Panc1 (cell line): ENCODE data around the gene CLMN. TPM values are rescaled to one million over a fixed set of nuclear protein-coding genes. Genes with fewer than 3 reads are reported as not detected.

Experiments
- ATAC-seq: fragments of 200-7000 bp; cut with Tn5 transposase; 2 replicates; pipeline ENCODE4 v1.9.1; 2020; ENCODE audit warnings: mild to moderate bottlenecking, moderate library complexity
- BruUV-seq: library from RNA; stranded (reverse); fragments of 400-500 nt; replicated peaks from 2 replicates; lab custom pipeline; 2021; lab: Mats Ljungman, UMichigan
- CTCF ChIA-PET: fragments of 300-600 bp; sonication (Branson Sonifier 250); formaldehyde crosslinking; loops from one replicate; lab custom pipeline; 2022; ENCODE audit warnings: antibody characterized with exemption; lab: Charles Lee
- POLR2A ChIA-PET: fragments of 300-600 bp; sonication (Branson Sonifier 250); formaldehyde crosslinking; loops from one replicate; lab custom pipeline; 2022; ENCODE audit warnings: antibody characterized with exemption; lab: Charles Lee
- DNase-seq: peaks from one replicate; pipeline ENCODE4 v3.0.0-alpha.2; 2010; ENCODE audit warnings: low read depth, low spot score
- H3K27ac ChIP-seq: 2 replicates; pipeline ENCODE4 v1.5.1; 2011; ENCODE audit warnings: mild to moderate bottlenecking, low read length, inconsistent platforms
- H3K27me3 ChIP-seq: fragments of 200-500 bp; sonication (Bioruptor generic); 2 replicates; pipeline ENCODE4 v1.6.0; 2014; ENCODE audit warnings: low read length, inconsistent platforms; ENCODE audit not compliant: control insufficient read depth, insufficient read depth
- H3K36me3 ChIP-seq: fragments of 200-500 bp; sonication (Bioruptor generic); 2 replicates; pipeline ENCODE4 v1.5.1; 2014; ENCODE audit warnings: inconsistent platforms, mild to moderate bottlenecking, low read length, moderate library complexity; ENCODE audit not compliant: control insufficient read depth, insufficient read depth
- H3K4me1 ChIP-seq: 2 replicates; pipeline ENCODE4 v1.5.1; 2011; ENCODE audit warnings: inconsistent platforms, mild to moderate bottlenecking, low read length, moderate library complexity; ENCODE audit not compliant: control insufficient read depth, insufficient read depth
- H3K4me3 ChIP-seq, 2 experiments: 2 replicates each; pipeline ENCODE4 v1.5.1; 2011 to 2012; ENCODE audit warnings: low read depth in 2 of 2, low read length in 2 of 2, mild to moderate bottlenecking in 2 of 2, inconsistent platforms in 1 of 2, moderate library complexity in 1 of 2
- H3K9me3 ChIP-seq: fragments of 200-500 bp; sonication (Bioruptor generic); 2 replicates; pipeline ENCODE4 v1.5.1; 2014; ENCODE audit warnings: low read depth, mild to moderate bottlenecking, inconsistent platforms, low read length, moderate library complexity; ENCODE audit not compliant: control insufficient read depth, insufficient read depth
- CTCF ChIP-seq: fragments of 450-650 bp; IDR thresholded peaks from 2 replicates; pipeline ENCODE4 v1.5.1; 2017; ENCODE audit warnings: mild to moderate bottlenecking
- POLR2AphosphoS5 ChIP-seq: IDR thresholded peaks from 2 replicates; pipeline ENCODE4 v1.6.1; 2012; ENCODE audit warnings: mild to moderate bottlenecking, low read depth, low read length, moderate library complexity
- REST ChIP-seq, 2 experiments: IDR thresholded peaks; 2 replicates each; pipeline ENCODE4 v1.6.1; 2011 to 2012; ENCODE audit warnings: low read depth in 2 of 2, control low read depth in 1 of 2, low read length in 1 of 2, mild to moderate bottlenecking in 1 of 2, moderate library complexity in 1 of 2; ENCODE audit not compliant: insufficient read depth in 1 of 2
- SIN3A ChIP-seq: IDR thresholded peaks from 2 replicates; pipeline ENCODE4 v1.6.1; 2012; ENCODE audit warnings: low read depth, mild to moderate bottlenecking, low read length, moderate library complexity, borderline replicate concordance; ENCODE audit not compliant: insufficient read depth
- TCF7L2 ChIP-seq: IDR thresholded peaks from 2 replicates; pipeline ENCODE4 v1.6.1; 2011; ENCODE audit warnings: mild to moderate bottlenecking, low read depth, low read length, inconsistent platforms
- in situ Hi-C: cut with HindIII; loops from 2 replicates; pipeline ENCODE4 v1.10.0; 2016; ENCODE audit warnings: low sequenced_read_pairs, low pct_unique_long_range_greater_than_20kb
- intact Hi-C: fragments of 100-400 bp; cut with micrococcal nuclease; formaldehyde crosslinking; loops from one replicate; pipeline ENCODE4 v1.10.0; 2022; ENCODE audit not compliant: unreplicated experiment
- total RNA-seq: library from RNA; stranded (reverse); gene quantifications from one replicate; pipeline ENCODE4 v1.2.1, GENCODE V29; 2021; ENCODE audit not compliant: unreplicated experiment

CLMN gene
- total RNA-seq, 1 experiment from 2014 or later, result 34.9 TPM

- Histone ChIP-seq H3K4me3 (no peak overlapping the region), H3K27me3 (no peaks in the 10 kb centered on the region), H3K4me1 (no peaks in the 10 kb centered on the region), H3K36me3 (no peaks in the 10 kb centered on the region), H3K27ac (no peak overlapping the region), H3K9me3 (no peaks in the 10 kb centered on the region)
- in situ Hi-C loops (no loop called here), intact Hi-C loops (no loop called here)
- no TSS peak for BruUV-seq
- ATAC-seq, result no peak
- POLR2A ChIA-PET, result no interaction called here
- CTCF ChIA-PET, result no interaction called here
- DNase-seq, result no peak
- no peak for TF ChIP-seq CTCF
- no peak for TF ChIP-seq REST (IDR thresholded peaks at IDR 0.05; ENCODE audit: insufficient read depth in 1 of 2, low read depth in 2 of 2, low read length in 1 of 2)
- no peak for TF ChIP-seq SIN3A
- no peak for TF ChIP-seq TCF7L2
- TF ChIP-seq POLR2AphosphoS5, result no peak
Measured at GRCh38 chr14:95339301-95339865, 19.7 kb upstream of the CLMN start.

- TF ChIP-seq POLR2AphosphoS5, result no peak
- no peak for TF ChIP-seq SIN3A
- TF ChIP-seq REST (IDR thresholded peaks at IDR 0.05; ENCODE audit: insufficient read depth in 1 of 2, low read depth in 2 of 2, low read length in 1 of 2), result no peak
- no peak for TF ChIP-seq TCF7L2
- TF ChIP-seq CTCF, result no peak
- ATAC-seq (no peak), DNase-seq (no peak)
- BruUV-seq, result no TSS peak
- Histone ChIP-seq H3K9me3 (no peaks in the 10 kb centered on the region), H3K27me3 (no peaks in the 10 kb centered on the region), H3K4me3 (no peak overlapping the region), H3K27ac (no peak overlapping the region), H3K4me1 (no peaks in the 10 kb centered on the region), H3K36me3 (no peaks in the 10 kb centered on the region)
- ChIA-PET POLR2A (no interaction called here), CTCF (no interaction called here)
- intact Hi-C loops (no loop called here), in situ Hi-C loops (no loop called here)
Measured at GRCh38 chr14:95338436-95338835, 18.7 kb upstream of the CLMN start.
